ENCODE data around the gene GRIA4. TPM values are rescaled to one million over a fixed set of nuclear protein-coding genes. Genes with fewer than 3 reads are reported as not detected.

Gene GRIA4
- total and polyA plus RNA-seq, 4 donors, result not detected

DNA sequence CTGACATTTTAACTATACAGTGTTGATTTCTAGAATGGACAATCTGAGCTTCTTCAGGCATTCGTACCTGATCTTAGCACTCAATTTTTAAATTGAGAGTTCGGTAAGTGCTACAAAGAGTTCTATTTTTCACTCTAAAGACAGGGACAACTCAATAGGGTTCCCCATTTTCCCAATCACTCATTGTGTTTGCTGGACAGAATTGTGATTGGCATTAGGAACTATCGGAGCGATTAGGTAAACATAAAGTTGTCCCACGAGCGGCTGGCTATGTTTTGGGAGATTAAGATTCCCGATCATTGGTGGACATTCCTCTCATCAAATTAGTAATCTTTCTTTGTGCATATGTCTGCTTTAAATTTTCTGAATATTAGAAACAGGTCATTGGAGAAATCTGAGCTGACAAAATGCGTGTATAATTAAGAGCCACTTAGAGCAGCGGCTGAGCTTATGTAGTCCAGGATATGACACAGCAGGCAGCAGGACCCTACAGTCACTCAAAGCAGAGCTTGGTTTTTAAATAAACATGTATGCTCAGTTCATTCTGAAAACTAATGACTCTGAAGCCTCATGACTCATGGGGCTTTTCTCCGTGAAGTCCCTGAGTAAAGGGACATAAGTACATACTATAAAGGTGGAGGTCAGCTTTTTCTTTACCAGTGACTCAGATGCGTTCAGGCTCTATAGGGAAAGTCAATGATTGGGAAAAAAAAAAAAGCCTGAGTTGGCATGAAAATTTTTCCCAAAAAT, 109.4 kb downstream of the GRIA4 start:
- TF ChIP-seq GABPA (IDR thresholded peaks at IDR 0.05 in 1 of 2, conservative IDR thresholded peaks at IDR 0.05 in 1 of 2), result no peak
- TF ChIP-seq, protein P1, sequence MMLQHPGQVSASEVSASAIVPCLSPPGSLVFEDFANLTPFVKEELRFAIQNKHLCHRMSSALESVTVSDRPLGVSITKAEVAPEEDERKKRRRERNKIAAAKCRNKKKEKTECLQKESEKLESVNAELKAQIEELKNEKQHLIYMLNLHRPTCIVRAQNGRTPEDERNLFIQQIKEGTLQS (IDR thresholded peaks at IDR 0.05), result no peak
- no peak for TF ChIP-seq JUND (IDR thresholded peaks at IDR 0.05)
- no peak for TF ChIP-seq YY1 (IDR thresholded peaks at IDR 0.05)
- no peak for TF ChIP-seq EGR1 (IDR thresholded peaks at IDR 0.05; ENCODE audit: low read depth in 2 of 2)
- TF ChIP-seq, protein P2, sequence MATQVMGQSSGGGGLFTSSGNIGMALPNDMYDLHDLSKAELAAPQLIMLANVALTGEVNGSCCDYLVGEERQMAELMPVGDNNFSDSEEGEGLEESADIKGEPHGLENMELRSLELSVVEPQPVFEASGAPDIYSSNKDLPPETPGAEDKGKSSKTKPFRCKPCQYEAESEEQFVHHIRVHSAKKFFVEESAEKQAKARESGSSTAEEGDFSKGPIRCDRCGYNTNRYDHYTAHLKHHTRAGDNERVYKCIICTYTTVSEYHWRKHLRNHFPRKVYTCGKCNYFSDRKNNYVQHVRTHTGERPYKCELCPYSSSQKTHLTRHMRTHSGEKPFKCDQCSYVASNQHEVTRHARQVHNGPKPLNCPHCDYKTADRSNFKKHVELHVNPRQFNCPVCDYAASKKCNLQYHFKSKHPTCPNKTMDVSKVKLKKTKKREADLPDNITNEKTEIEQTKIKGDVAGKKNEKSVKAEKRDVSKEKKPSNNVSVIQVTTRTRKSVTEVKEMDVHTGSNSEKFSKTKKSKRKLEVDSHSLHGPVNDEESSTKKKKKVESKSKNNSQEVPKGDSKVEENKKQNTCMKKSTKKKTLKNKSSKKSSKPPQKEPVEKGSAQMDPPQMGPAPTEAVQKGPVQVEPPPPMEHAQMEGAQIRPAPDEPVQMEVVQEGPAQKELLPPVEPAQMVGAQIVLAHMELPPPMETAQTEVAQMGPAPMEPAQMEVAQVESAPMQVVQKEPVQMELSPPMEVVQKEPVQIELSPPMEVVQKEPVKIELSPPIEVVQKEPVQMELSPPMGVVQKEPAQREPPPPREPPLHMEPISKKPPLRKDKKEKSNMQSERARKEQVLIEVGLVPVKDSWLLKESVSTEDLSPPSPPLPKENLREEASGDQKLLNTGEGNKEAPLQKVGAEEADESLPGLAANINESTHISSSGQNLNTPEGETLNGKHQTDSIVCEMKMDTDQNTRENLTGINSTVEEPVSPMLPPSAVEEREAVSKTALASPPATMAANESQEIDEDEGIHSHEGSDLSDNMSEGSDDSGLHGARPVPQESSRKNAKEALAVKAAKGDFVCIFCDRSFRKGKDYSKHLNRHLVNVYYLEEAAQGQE (IDR thresholded peaks at IDR 0.05), result no peak
- no peak for DNase-seq (ENCODE audit: low spot score)

DNA sequence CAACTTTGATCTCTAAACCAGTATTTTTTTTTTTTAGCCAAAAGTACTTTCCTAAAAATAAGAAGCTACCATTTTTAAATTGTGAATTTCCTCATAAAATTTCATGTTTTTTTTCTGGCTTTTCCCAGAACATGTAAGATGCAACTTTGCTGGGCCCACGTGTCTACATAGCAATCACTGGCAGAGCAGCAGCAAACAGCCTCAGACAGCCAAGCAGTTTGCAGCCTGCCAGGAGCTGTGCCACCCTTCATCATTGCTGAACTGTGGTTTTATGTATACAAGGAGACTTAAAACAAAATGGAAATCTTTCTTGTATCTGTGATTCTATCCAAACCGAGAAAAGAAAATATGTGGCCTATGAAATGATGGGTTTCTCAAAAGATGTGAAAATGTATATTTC, 110.2 kb downstream of the GRIA4 start:
- Histone ChIP-seq H3K27me3 (ENCODE audit: control insufficient read depth in 4 of 4, insufficient read depth in 4 of 4, low read length in 3 of 4) (no peaks in the 10 kb centered on the region), H3K27ac (ENCODE audit: low read depth in 1 of 2, low read length in 2 of 2) (no peak overlapping the region), H3K36me3 (ENCODE audit: control insufficient read depth in 4 of 4, insufficient read depth in 3 of 4, low read depth in 1 of 4, low read length in 3 of 4) (no peaks in the 10 kb centered on the region), H3K4me3 (ENCODE audit: low read depth in 1 of 3, low read length in 3 of 3) (no peak overlapping the region), H3K9ac (ENCODE audit: low read depth in 1 of 2, low read length in 2 of 2) (no peak overlapping the region), H3K4me1 (ENCODE audit: control insufficient read depth in 4 of 4, insufficient read depth in 4 of 4, low read length in 3 of 4) (no peaks in the 10 kb centered on the region), H3K9me3 (ENCODE audit: control insufficient read depth in 4 of 4, low read length in 3 of 4) (no peaks in the 10 kb centered on the region)
- DNase-seq (ENCODE audit: low spot score), result no peak
- TF ChIP-seq HNF4G (IDR thresholded peaks at IDR 0.05) (no peak), EGR1 (IDR thresholded peaks at IDR 0.05; ENCODE audit: low read depth in 2 of 2) (no peak)
- TF ChIP-seq, protein P2 (IDR thresholded peaks at IDR 0.05), result no peak
- WGBS, result 71% methylated on average over 2 of the region's 2 CpGs

More for the DNA sequence above, 109.4 kb downstream of the GRIA4 start:
- Histone ChIP-seq H3K9ac (ENCODE audit: low read depth in 1 of 2, low read length in 2 of 2) (no peak overlapping the region), H3K4me1 (ENCODE audit: control insufficient read depth in 4 of 4, insufficient read depth in 4 of 4, low read length in 3 of 4) (no peaks in the 10 kb centered on the region), H3K27ac (ENCODE audit: low read depth in 1 of 2, low read length in 2 of 2) (no peak overlapping the region), H3K36me3 (ENCODE audit: control insufficient read depth in 4 of 4, insufficient read depth in 3 of 4, low read depth in 1 of 4, low read length in 3 of 4) (no peaks in the 10 kb centered on the region), H3K27me3 (ENCODE audit: control insufficient read depth in 4 of 4, insufficient read depth in 4 of 4, low read length in 3 of 4) (no peaks in the 10 kb centered on the region), H3K4me3 (ENCODE audit: low read depth in 1 of 3, low read length in 3 of 3) (no peak overlapping the region), H3K9me3 (ENCODE audit: control insufficient read depth in 4 of 4, low read length in 3 of 4) (no peaks in the 10 kb centered on the region)
- 76% methylated on average over 11 of the region's 11 CpGs for WGBS

- 63% methylated on average over 3 of the region's 3 CpGs for WGBS
- no peak overlapping the region for H3K27ac ChIP-seq (ENCODE audit: low read depth in 1 of 2, low read length in 2 of 2)
- H3K36me3 ChIP-seq (ENCODE audit: control insufficient read depth in 4 of 4, insufficient read depth in 3 of 4, low read depth in 1 of 4, low read length in 3 of 4), result no peaks in the 10 kb centered on the region
- H3K4me3 ChIP-seq (ENCODE audit: low read depth in 1 of 3, low read length in 3 of 3), result no peak overlapping the region
- DNase-seq (ENCODE audit: low spot score), result no peak
- H3K9ac ChIP-seq (ENCODE audit: low read depth in 1 of 2, low read length in 2 of 2), result no peak overlapping the region
- H3K9me3 ChIP-seq (ENCODE audit: control insufficient read depth in 4 of 4, low read length in 3 of 4), result no peaks in the 10 kb centered on the region
- no peaks in the 10 kb centered on the region for H3K4me1 ChIP-seq (ENCODE audit: control insufficient read depth in 4 of 4, insufficient read depth in 4 of 4, low read length in 3 of 4)
- TF ChIP-seq RXRA (IDR thresholded peaks at IDR 0.05) (no peak), CTCF (IDR thresholded peaks at IDR 0.05; ENCODE audit: low read depth, low read length, missing input control) (no peak), RAD21 (IDR thresholded peaks at IDR 0.05) (no peak), NR2F2 (IDR thresholded peaks at IDR 0.05) (no peak), TAF1 (conservative IDR thresholded peaks at IDR 0.05) (no peak), SP1 (IDR thresholded peaks at IDR 0.05) (no peak), EGR1 (IDR thresholded peaks at IDR 0.05; ENCODE audit: low read depth in 2 of 2) (no peak), FOXA1 (IDR thresholded peaks at IDR 0.05) (no peak), HNF4G (IDR thresholded peaks at IDR 0.05) (no peak)
- TF ChIP-seq, protein P1 (IDR thresholded peaks at IDR 0.05), result no peak
- TF ChIP-seq, protein P3, sequence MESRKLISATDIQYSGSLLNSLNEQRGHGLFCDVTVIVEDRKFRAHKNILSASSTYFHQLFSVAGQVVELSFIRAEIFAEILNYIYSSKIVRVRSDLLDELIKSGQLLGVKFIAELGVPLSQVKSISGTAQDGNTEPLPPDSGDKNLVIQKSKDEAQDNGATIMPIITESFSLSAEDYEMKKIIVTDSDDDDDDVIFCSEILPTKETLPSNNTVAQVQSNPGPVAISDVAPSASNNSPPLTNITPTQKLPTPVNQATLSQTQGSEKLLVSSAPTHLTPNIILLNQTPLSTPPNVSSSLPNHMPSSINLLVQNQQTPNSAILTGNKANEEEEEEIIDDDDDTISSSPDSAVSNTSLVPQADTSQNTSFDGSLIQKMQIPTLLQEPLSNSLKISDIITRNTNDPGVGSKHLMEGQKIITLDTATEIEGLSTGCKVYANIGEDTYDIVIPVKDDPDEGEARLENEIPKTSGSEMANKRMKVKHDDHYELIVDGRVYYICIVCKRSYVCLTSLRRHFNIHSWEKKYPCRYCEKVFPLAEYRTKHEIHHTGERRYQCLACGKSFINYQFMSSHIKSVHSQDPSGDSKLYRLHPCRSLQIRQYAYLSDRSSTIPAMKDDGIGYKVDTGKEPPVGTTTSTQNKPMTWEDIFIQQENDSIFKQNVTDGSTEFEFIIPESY (IDR thresholded peaks at IDR 0.05), result no peak
- H3K27me3 ChIP-seq (ENCODE audit: control insufficient read depth in 4 of 4, insufficient read depth in 4 of 4, low read length in 3 of 4), result no peaks in the 10 kb centered on the region
Measured at GRCh38 chr11:105723269-105723668, 113.4 kb downstream of the GRIA4 start.

Data from liver (tissue), 9 donors.